Mesendoderm (in vitro differentiated cells): ENCODE measurements around the gene NTRK3.

Experiments
- DNase-seq: peaks from one replicate; pipeline ENCODE4 v3.0.0; 2013
- H2AK5ac ChIP-seq: 2 replicates; pipeline ENCODE4 v1.6.1; 2013; ENCODE audit warnings: low read length, inconsistent platforms
- H2BK120ac ChIP-seq: 2 replicates; pipeline ENCODE4 v1.6.1; 2013; ENCODE audit warnings: low read depth, mild to moderate bottlenecking, low read length, moderate library complexity, mixed read lengths
- H2BK15ac ChIP-seq: replicated peaks from 2 replicates; pipeline ENCODE4 v1.6.1; 2013; ENCODE audit warnings: low read depth, mild to moderate bottlenecking, moderate library complexity
- H2BK5ac ChIP-seq: 2 replicates; pipeline ENCODE4 v1.6.1; 2013; ENCODE audit warnings: low read length, inconsistent platforms
- H3K18ac ChIP-seq: 2 replicates; pipeline ENCODE4 v1.6.1; 2013; ENCODE audit warnings: mild to moderate bottlenecking, low read length, mixed read lengths
- H3K23ac ChIP-seq: one replicate; pipeline ENCODE4 v1.6.1; 2013; ENCODE audit warnings: low read length
- H3K27ac ChIP-seq: 2 replicates; pipeline ENCODE4 v1.5.1; 2013; ENCODE audit warnings: low read depth, mild to moderate bottlenecking, inconsistent platforms, low read length, moderate library complexity
- H3K27me3 ChIP-seq: 2 replicates; pipeline ENCODE4 v1.6.1; 2013; ENCODE audit warnings: low read length, control low read depth, mild to moderate bottlenecking, inconsistent platforms; ENCODE audit not compliant: insufficient read depth, poor library complexity
- H3K36me3 ChIP-seq: 2 replicates; pipeline ENCODE4 v1.6.1; 2013; ENCODE audit warnings: low read length, inconsistent platforms; ENCODE audit not compliant: control insufficient read depth, insufficient read depth
- H3K4ac ChIP-seq: one replicate; pipeline ENCODE4 v1.6.1; 2013; ENCODE audit warnings: low read depth, mild to moderate bottlenecking, low read length, moderate library complexity
- H3K4me1 ChIP-seq: 2 replicates; pipeline ENCODE4 v1.6.1; 2013; ENCODE audit warnings: low read depth, low read length, inconsistent platforms; ENCODE audit not compliant: control insufficient read depth
- H3K4me2 ChIP-seq: 2 replicates; pipeline ENCODE4 v1.6.1; 2013; ENCODE audit warnings: low read length
- H3K4me3 ChIP-seq: 2 replicates; pipeline ENCODE4 v1.5.1; 2013; ENCODE audit warnings: mild to moderate bottlenecking, low read length
- H3K56ac ChIP-seq: one replicate; pipeline ENCODE4 v1.6.1; 2013; ENCODE audit warnings: low read length
- H3K79me1 ChIP-seq: 2 replicates; pipeline ENCODE4 v1.6.1; 2013; ENCODE audit warnings: low read length, inconsistent platforms
- H3K79me2 ChIP-seq: 2 replicates; pipeline ENCODE4 v1.6.1; 2013; ENCODE audit warnings: mild to moderate bottlenecking, low read length; ENCODE audit not compliant: control insufficient read depth, insufficient read depth
- H3K9ac ChIP-seq: 2 replicates; pipeline ENCODE4 v1.6.1; 2013; ENCODE audit warnings: low read length, inconsistent platforms
- H4K5ac ChIP-seq: one replicate; pipeline ENCODE4 v1.6.1; 2013; ENCODE audit warnings: low read length
- H4K8ac ChIP-seq: one replicate; pipeline ENCODE4 v1.6.1; 2013; ENCODE audit warnings: low read depth, mild to moderate bottlenecking, control low read depth, low read length, moderate library complexity
- WGBS: extraction: QIAGEN DNeasy Blood & Tissue Kit; methylation state at CpG from one replicate; pipeline ENCODE4 v1.1.7; 2013; ENCODE audit warnings: low lambda C conversion rate, missing lambda C conversion rate; ENCODE audit not compliant: insufficient coverage; ENCODE audit errors: extremely low coverage; 5-methylcytosine and 5-hydroxymethylcytosine counted together

NTRK3 gene

GRCh38 chr15:87827131-87827530 is 429.4 kb downstream of the NTRK3 start:
- Histone ChIP-seq H2BK5ac (no peak overlapping the region), H4K8ac (no peak overlapping the region), H3K56ac (no peak overlapping the region), H4K5ac (no peak overlapping the region), H3K27ac (no peak overlapping the region), H3K36me3 (no peaks in the 10 kb centered on the region), H2BK15ac (no peak overlapping the region), H3K18ac (no peak overlapping the region), H2BK120ac (no peak overlapping the region), H3K4ac (no peak overlapping the region), H3K4me2 (no peak overlapping the region), H2AK5ac (no peak overlapping the region), H3K9ac (no peak overlapping the region), H3K4me1 (peaks cover 3% of the 10 kb centered on the region), H3K4me3 (no peak overlapping the region), H3K79me2 (no peaks in the 10 kb centered on the region), H3K23ac (no peak overlapping the region), H3K27me3 (peaks cover 28% of the 10 kb centered on the region), H3K79me1 (no peaks in the 10 kb centered on the region)
- DNase-seq = peak; percentile 2
- whole genome bisulfite sequencing = no CpG with 5 or more reads among the region's 3 CpGs

- no peak overlapping the region for H4K8ac ChIP-seq
- no peak overlapping the region for H3K56ac ChIP-seq
- peaks cover 3% of the 10 kb centered on the region for H3K4me1 ChIP-seq
- no peak overlapping the region for H3K4ac ChIP-seq
- no CpG with 5 or more reads among the region's 8 CpGs for WGBS
- H2BK120ac ChIP-seq = no peak overlapping the region
- H3K36me3 ChIP-seq = no peaks in the 10 kb centered on the region
- H3K27me3 ChIP-seq = peaks cover 32% of the 10 kb centered on the region
- no peak overlapping the region for H3K27ac ChIP-seq
- H2BK15ac ChIP-seq = no peak overlapping the region
- H3K9ac ChIP-seq = no peak overlapping the region
- H3K79me1 ChIP-seq = no peaks in the 10 kb centered on the region
- H2AK5ac ChIP-seq = no peak overlapping the region
- DNase-seq = peak; percentile 94
- H3K23ac ChIP-seq = no peak overlapping the region
- H3K79me2 ChIP-seq = no peaks in the 10 kb centered on the region
- no peak overlapping the region for H3K4me2 ChIP-seq
- no peak overlapping the region for H4K5ac ChIP-seq
- no peak overlapping the region for H2BK5ac ChIP-seq
- no peak overlapping the region for H3K4me3 ChIP-seq
- H3K18ac ChIP-seq = no peak overlapping the region
These were observed 430.3 kb downstream of the NTRK3 start for GRCh38 chr15:87826119-87826747.

DNA sequence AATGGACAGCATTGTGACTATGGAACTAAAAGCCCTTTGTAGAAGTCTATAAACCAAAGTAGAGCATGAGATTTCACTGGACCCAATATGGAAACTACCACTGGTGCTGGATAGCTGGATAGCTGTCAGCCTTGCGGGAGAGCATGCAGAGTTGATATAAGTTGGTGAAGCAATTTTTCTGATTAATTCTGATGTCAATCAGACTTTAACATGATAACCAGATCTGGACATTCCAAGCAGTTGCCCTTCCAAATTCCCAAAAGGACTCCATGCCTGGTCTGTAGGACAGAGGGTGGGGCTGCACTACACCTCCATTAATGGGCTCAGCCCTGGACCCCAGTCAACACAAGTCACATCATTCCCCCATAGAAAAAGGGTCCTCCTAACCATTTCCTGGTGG is 437.8 kb downstream of the NTRK3 start:
- Histone ChIP-seq H2BK120ac (no peak overlapping the region), H3K27me3 (peaks cover 8% of the 10 kb centered on the region), H3K4me1 (no peaks in the 10 kb centered on the region), H3K36me3 (no peaks in the 10 kb centered on the region), H3K9ac (no peak overlapping the region), H2BK5ac (no peak overlapping the region), H3K4me3 (no peak overlapping the region), H3K56ac (no peak overlapping the region), H3K27ac (no peak overlapping the region), H2BK15ac (no peak overlapping the region), H4K5ac (no peak overlapping the region), H3K4me2 (no peak overlapping the region), H2AK5ac (no peak overlapping the region), H4K8ac (no peak overlapping the region), H3K79me2 (no peaks in the 10 kb centered on the region), H3K4ac (no peak overlapping the region), H3K23ac (no peak overlapping the region), H3K18ac (no peak overlapping the region), H3K79me1 (no peaks in the 10 kb centered on the region)
- WGBS = no CpG with 5 or more reads among the region's 1 CpG
- DNase-seq = no peak

DNA sequence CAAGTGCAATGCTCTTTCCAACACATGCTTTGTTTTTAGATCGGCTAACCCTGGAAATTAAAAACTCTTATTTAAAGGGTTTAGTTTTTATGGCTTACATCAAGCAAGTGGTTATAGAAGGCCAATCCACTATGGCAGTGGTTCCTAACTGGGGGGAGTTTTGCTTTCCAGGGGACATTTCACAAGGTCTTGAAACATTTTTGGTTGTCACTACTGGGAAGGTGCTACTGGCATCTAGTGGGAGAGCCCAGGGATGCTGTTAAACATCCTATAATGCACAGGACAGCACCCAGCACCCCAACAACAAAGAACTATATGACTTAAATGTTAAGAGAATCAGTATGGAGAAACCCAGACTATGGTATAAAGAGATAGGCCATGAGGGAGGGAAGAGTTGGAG is 439.0 kb downstream of the NTRK3 start:
- Histone ChIP-seq H3K23ac (no peak overlapping the region), H3K18ac (no peak overlapping the region), H3K4me2 (no peak overlapping the region), H3K27ac (no peak overlapping the region), H3K4me3 (no peak overlapping the region), H3K9ac (no peak overlapping the region), H3K56ac (no peak overlapping the region), H3K36me3 (no peaks in the 10 kb centered on the region), H2AK5ac (no peak overlapping the region), H4K8ac (no peak overlapping the region), H3K4ac (no peak overlapping the region), H2BK5ac (no peak overlapping the region), H4K5ac (no peak overlapping the region), H2BK15ac (no peak overlapping the region), H3K27me3 (peaks cover 4% of the 10 kb centered on the region), H2BK120ac (no peak overlapping the region), H3K79me2 (no peaks in the 10 kb centered on the region), H3K4me1 (no peaks in the 10 kb centered on the region), H3K79me1 (no peaks in the 10 kb centered on the region)
- no CpG with 5 or more reads among the region's 1 CpG for WGBS
- no peak for DNase-seq

- Histone ChIP-seq H3K36me3 (no peaks in the 10 kb centered on the region), H3K4ac (no peak overlapping the region), H4K8ac (no peak overlapping the region), H3K56ac (no peak overlapping the region), H2BK5ac (no peak overlapping the region), H3K4me1 (no peaks in the 10 kb centered on the region), H4K5ac (no peak overlapping the region), H3K4me2 (no peak overlapping the region), H3K79me1 (no peaks in the 10 kb centered on the region), H2BK15ac (no peak overlapping the region), H3K9ac (no peak overlapping the region), H3K18ac (no peak overlapping the region), H3K27me3 (peaks cover 2% of the 10 kb centered on the region), H3K23ac (no peak overlapping the region), H3K27ac (no peak overlapping the region), H2BK120ac (no peak overlapping the region), H3K4me3 (no peak overlapping the region), H2AK5ac (no peak overlapping the region), H3K79me2 (no peaks in the 10 kb centered on the region)
- no CpG with 5 or more reads among the region's 5 CpGs for WGBS
- DNase-seq = no peak
These were observed 439.7 kb downstream of the NTRK3 start for GRCh38 chr15:87816811-87817210.

- Histone ChIP-seq H4K8ac (no peak overlapping the region), H3K56ac (no peak overlapping the region), H3K4me2 (no peak overlapping the region), H3K36me3 (no peaks in the 10 kb centered on the region), H3K27ac (no peak overlapping the region), H4K5ac (no peak overlapping the region), H3K4ac (no peak overlapping the region), H3K4me3 (no peak overlapping the region), H2AK5ac (no peak overlapping the region), H3K27me3 (no peaks in the 10 kb centered on the region), H2BK15ac (no peak overlapping the region), H3K79me2 (no peaks in the 10 kb centered on the region), H3K18ac (no peak overlapping the region), H3K23ac (no peak overlapping the region), H3K9ac (no peak overlapping the region), H2BK5ac (no peak overlapping the region), H3K79me1 (no peaks in the 10 kb centered on the region), H2BK120ac (no peak overlapping the region), H3K4me1 (no peaks in the 10 kb centered on the region)
- no CpG with 5 or more reads among the region's 1 CpG for WGBS
- no peak for DNase-seq
These were observed 440.5 kb downstream of the NTRK3 start for GRCh38 chr15:87816016-87816415.
